22Rv1 (cell line): ENCODE results near the gene MALRD1.

Source experiments
- ZFX ChIP-seq: fragments of 450-650 bp; IDR thresholded peaks from 2 replicates; pipeline ENCODE4 v1.6.1; 2017; ENCODE audit warnings: antibody characterized with exemption, borderline replicate concordance
- TF ChIP-seq, protein P1 (sequence below): fragments of 450-650 bp; IDR thresholded peaks from 2 replicates; pipeline ENCODE4 v1.5.1; 2017; ENCODE audit warnings: mild to moderate bottlenecking

GRCh38 chr10:19024611-19025010, 24.0 kb upstream of the MALRD1 start:
- TF ChIP-seq, protein P1, sequence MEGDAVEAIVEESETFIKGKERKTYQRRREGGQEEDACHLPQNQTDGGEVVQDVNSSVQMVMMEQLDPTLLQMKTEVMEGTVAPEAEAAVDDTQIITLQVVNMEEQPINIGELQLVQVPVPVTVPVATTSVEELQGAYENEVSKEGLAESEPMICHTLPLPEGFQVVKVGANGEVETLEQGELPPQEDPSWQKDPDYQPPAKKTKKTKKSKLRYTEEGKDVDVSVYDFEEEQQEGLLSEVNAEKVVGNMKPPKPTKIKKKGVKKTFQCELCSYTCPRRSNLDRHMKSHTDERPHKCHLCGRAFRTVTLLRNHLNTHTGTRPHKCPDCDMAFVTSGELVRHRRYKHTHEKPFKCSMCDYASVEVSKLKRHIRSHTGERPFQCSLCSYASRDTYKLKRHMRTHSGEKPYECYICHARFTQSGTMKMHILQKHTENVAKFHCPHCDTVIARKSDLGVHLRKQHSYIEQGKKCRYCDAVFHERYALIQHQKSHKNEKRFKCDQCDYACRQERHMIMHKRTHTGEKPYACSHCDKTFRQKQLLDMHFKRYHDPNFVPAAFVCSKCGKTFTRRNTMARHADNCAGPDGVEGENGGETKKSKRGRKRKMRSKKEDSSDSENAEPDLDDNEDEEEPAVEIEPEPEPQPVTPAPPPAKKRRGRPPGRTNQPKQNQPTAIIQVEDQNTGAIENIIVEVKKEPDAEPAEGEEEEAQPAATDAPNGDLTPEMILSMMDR, result no peak
- no peak for TF ChIP-seq ZFX
